ENCODE results near the gene RSAD1. TPM values are rescaled to one million over a fixed set of nuclear protein-coding genes. Genes with fewer than 3 reads are reported as not detected.

The RSAD1 gene
- total RNA-seq, 2 experiments from 2014 or later: 44.6 to 44.7 TPM

DNA sequence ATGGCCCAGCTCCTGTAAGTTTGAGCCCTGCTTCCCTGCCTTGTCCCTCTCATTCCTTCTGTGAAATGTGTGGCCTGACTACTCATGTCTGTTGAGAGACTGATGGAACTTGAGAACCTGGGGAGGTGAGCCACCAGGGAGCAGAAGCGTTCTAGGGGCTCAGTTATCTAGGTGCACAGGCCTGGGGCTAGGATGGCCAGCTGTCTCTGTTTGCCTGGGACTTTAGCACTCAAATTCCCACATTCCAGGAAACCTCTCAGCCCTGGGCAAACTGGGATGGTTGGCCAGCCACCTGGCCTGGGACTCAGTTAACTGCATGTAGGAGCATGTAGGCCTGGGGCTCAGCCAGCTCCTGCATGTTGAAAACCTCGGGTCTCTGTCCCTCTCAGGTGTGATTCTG, 44.5 kb downstream of the RSAD1 start:
- Mint-ChIP-seq H3K4me3 (no peak overlapping the region), H3K4me1 (ENCODE audit: low read depth) (no peaks in the 10 kb centered on the region), H3K36me3 (ENCODE audit: low read depth) (no peaks in the 10 kb centered on the region), H3K9me3 (no peaks in the 10 kb centered on the region), H3K27ac (no peak overlapping the region), H3K27me3 (peaks cover under 1% of the 10 kb centered on the region)
- no peak for DNase-seq
- POLR2A ChIA-PET: no interaction called here
- ATAC-seq (ENCODE audit: poor library complexity): no peak
- H3K27me3 ChIP-seq (ENCODE audit: control insufficient read depth in 1 of 2, insufficient read depth in 2 of 2, low read length in 2 of 2): no peaks in the 10 kb centered on the region
- CTCF ChIA-PET: no interaction called here
- no peak overlapping the region for H3K27ac ChIP-seq (ENCODE audit: low read depth in 1 of 2, low read length in 2 of 2)
- TF ChIP-seq CTCF (IDR thresholded peaks at IDR 0.05): no peak
- H3K4me1 ChIP-seq (ENCODE audit: insufficient read depth, low read length): peaks cover 1% of the 10 kb centered on the region
- H3K36me3 ChIP-seq (ENCODE audit: insufficient read depth, low read length): no peaks in the 10 kb centered on the region
- no peaks in the 10 kb centered on the region for H3K9me3 ChIP-seq (ENCODE audit: control insufficient read depth in 1 of 2, insufficient read depth in 1 of 2, low read length in 2 of 2)
- intact Hi-C loops (cut with DNase I, micrococcal nuclease): no loop called here
- no peak overlapping the region for H3K4me3 ChIP-seq (ENCODE audit: low read length)

GRCh38 chr17:50524838-50525237, 46.2 kb downstream of the RSAD1 start:
- no peak for TF ChIP-seq CTCF (IDR thresholded peaks at IDR 0.05)
- POLR2A ChIA-PET: no interaction called here

DNA sequence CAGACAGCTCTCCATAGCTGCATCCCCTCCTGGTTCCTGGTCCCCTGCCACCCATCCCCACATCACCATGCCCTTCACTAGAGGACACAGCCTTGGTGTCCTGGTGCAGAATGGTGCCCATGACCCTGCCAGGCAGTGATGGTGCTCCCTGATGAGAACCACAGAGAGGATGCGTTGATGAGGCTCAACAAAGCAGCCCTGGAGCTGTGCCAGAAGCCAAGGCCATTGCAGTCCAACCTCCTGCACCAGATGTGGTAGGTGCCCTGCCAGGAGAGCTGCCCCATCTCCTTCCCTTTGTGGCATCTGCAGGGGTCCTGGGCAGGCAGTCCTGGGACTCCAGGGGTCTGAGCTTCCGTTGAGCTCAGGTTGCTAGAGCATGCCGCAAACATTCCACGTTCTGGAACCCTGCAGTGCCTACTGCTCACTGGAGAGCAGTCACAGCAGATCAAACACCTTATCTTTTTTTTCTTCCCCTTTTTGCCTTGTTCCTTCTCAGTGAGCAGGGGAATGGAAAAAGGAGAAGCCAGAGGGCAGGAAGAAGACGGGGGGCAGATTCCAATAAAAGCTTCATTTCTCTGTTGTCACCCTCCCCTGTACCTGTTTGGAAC, 48.6 kb downstream of the RSAD1 start:
- ATAC-seq (ENCODE audit: poor library complexity) (no peak), DNase-seq (no peak)
- Histone ChIP-seq H3K36me3 (ENCODE audit: insufficient read depth, low read length) (no peaks in the 10 kb centered on the region), H3K4me1 (ENCODE audit: insufficient read depth, low read length) (peaks cover 2% of the 10 kb centered on the region), H3K27me3 (ENCODE audit: control insufficient read depth in 1 of 2, insufficient read depth in 2 of 2, low read length in 2 of 2) (peaks cover 21 to 26% of the 10 kb centered on the region in 2 experiments), H3K4me3 (ENCODE audit: low read length) (no peak overlapping the region), H3K9me3 (ENCODE audit: control insufficient read depth in 1 of 2, insufficient read depth in 1 of 2, low read length in 2 of 2) (peaks cover 0 to 2% of the 10 kb centered on the region in 2 experiments), H3K27ac (ENCODE audit: low read depth in 1 of 2, low read length in 2 of 2) (no peak overlapping the region)
- ChIA-PET CTCF (no interaction called here), POLR2A (no interaction called here)
- Mint-ChIP-seq H3K4me3 (no peak overlapping the region), H3K36me3 (ENCODE audit: low read depth) (no peaks in the 10 kb centered on the region), H3K9me3 (no peaks in the 10 kb centered on the region), H3K27ac (no peak overlapping the region), H3K4me1 (ENCODE audit: low read depth) (no peaks in the 10 kb centered on the region), H3K27me3 (peaks cover 41% of the 10 kb centered on the region)
- no peak for TF ChIP-seq CTCF (IDR thresholded peaks at IDR 0.05)
- intact Hi-C loops (cut with DNase I, micrococcal nuclease): no loop called here

More at GRCh38 chr17:50524838-50525237, 46.2 kb downstream of the RSAD1 start:
- no peaks in the 10 kb centered on the region for H3K9me3 ChIP-seq (ENCODE audit: control insufficient read depth in 1 of 2, insufficient read depth in 1 of 2, low read length in 2 of 2)
- H3K4me1 Mint-ChIP-seq (ENCODE audit: low read depth): no peaks in the 10 kb centered on the region
- no peak overlapping the region for H3K4me3 Mint-ChIP-seq
- H3K27ac Mint-ChIP-seq: no peak overlapping the region
- intact Hi-C loops (cut with DNase I, micrococcal nuclease): no loop called here
- H3K27me3 Mint-ChIP-seq: peaks cover 17% of the 10 kb centered on the region
- H3K27me3 ChIP-seq (ENCODE audit: control insufficient read depth in 1 of 2, insufficient read depth in 2 of 2, low read length in 2 of 2): peaks cover 6% of the 10 kb centered on the region in 2 experiments
- no peaks in the 10 kb centered on the region for H3K36me3 ChIP-seq (ENCODE audit: insufficient read depth, low read length)
- DNase-seq (no peak), ATAC-seq (ENCODE audit: poor library complexity) (no peak)
- no peak overlapping the region for H3K27ac ChIP-seq (ENCODE audit: low read depth in 1 of 2, low read length in 2 of 2)
- H3K4me1 ChIP-seq (ENCODE audit: insufficient read depth, low read length): no peaks in the 10 kb centered on the region
- H3K36me3 Mint-ChIP-seq (ENCODE audit: low read depth): no peaks in the 10 kb centered on the region
- CTCF ChIA-PET: no interaction called here
- H3K4me3 ChIP-seq (ENCODE audit: low read length): no peak overlapping the region
- H3K9me3 Mint-ChIP-seq: no peaks in the 10 kb centered on the region
